ENCODE data around the gene PCDH18. TPM values are rescaled to one million over a fixed set of nuclear protein-coding genes. Genes with fewer than 3 reads are reported as not detected.

The PCDH18 gene
- total and polyA plus RNA-seq, 10 of the 15 experiments (the other 5 are each of a cell fraction or from before 2014, with no cell fraction given) = 0.46 to 1.4 (median 0.96) TPM

- TF ChIP-seq HDGF (IDR thresholded peaks at IDR 0.05) = no peak
- TF ChIP-seq CBX3 (IDR thresholded peaks at IDR 0.05; ENCODE audit: borderline replicate concordance, low read depth) = no peak
- no peak for TF ChIP-seq EED (IDR thresholded peaks at IDR 0.05; ENCODE audit: low read depth)
- TF ChIP-seq IKZF1 (conservative IDR thresholded peaks at IDR 0.05) = no peak
- TF ChIP-seq SKIL (IDR thresholded peaks at IDR 0.05; ENCODE audit: low read depth, poor library complexity, severe bottlenecking) = no peak
- TF ChIP-seq TBL1XR1 (IDR thresholded peaks at IDR 0.05; ENCODE audit: low read depth, low read length) = no peak
- TF ChIP-seq MEF2B (IDR thresholded peaks at IDR 0.05; ENCODE audit: partially characterized antibody, poor library complexity, severe bottlenecking) = no peak
These were observed 9.0 kb downstream of the PCDH18 start (continued) for GRCh38 chr4:137523329-137523728.

DNA sequence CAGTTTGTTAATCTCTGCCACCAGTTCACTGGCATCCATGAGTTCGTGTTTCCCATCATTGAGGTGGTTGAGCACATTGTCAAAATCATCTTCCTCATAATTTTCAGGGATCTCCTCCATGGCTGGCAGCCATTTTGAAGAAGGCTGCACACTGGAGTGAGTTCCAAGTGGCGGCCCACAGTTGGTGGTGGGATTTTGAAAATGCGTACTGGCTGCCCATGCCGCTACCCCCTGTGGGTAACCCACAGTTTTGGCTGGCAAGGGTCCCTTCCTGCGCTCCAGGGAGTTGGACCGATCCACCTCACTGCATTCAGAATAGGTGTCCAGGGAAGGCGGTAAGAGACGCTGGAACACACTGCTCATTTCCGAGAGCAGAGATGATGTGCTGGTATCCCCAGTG is 11.2 kb downstream of the PCDH18 start:
- Histone ChIP-seq H3K4me1 (ENCODE audit: control insufficient read depth, insufficient read depth, low read length) (no peaks in the 10 kb centered on the region), H3K27ac (ENCODE audit: control insufficient read depth, insufficient read depth) (no peak overlapping the region), H3K4me2 (ENCODE audit: control insufficient read depth, insufficient read depth) (no peak overlapping the region), H3K36me3 (ENCODE audit: control insufficient read depth in 2 of 2, insufficient read depth in 2 of 2, low read length in 1 of 2) (no peaks in the 10 kb centered on the region), H3K9me3 (replicated peaks; ENCODE audit: control insufficient read depth, insufficient read depth, low read length) (no peaks in the 10 kb centered on the region), H4K20me1 (ENCODE audit: control insufficient read depth, insufficient read depth) (no peaks in the 10 kb centered on the region), H3K4me3 (no peak overlapping the region), H3K27me3 (replicated peaks in 1 of 2; ENCODE audit: control insufficient read depth in 2 of 2, insufficient read depth in 2 of 2, low read length in 1 of 2) (no peaks in the 10 kb centered on the region), H2AFZ (ENCODE audit: control insufficient read depth, low read depth, low read length) (no peak overlapping the region), H3K9ac (ENCODE audit: control insufficient read depth, insufficient read depth, low read length) (no peak overlapping the region), H3K79me2 (ENCODE audit: control insufficient read depth, insufficient read depth, low read length) (no peaks in the 10 kb centered on the region)
- ATAC-seq (no peak), FAIRE-seq (no peak), DNase-seq (ENCODE audit: low read depth, low spot score) (no peak)
- CTCF ChIA-PET = interaction anchor here (1.8 kb wide), 1 partner anchor 19 kb away, joined by 6 read pairs; no protein-coding TSS in a partner anchor
- POLR2A ChIA-PET = no interaction called here
- intact Hi-C loops (cut with micrococcal nuclease; ENCODE audit: unreplicated experiment) (no loop called here), in situ Hi-C loops (cut with MboI) (no loop called here)
- BruUV-seq (replicated peaks) = no TSS peak
- SMC1A ChIA-PET (ENCODE audit: uncharacterized antibody, unreplicated experiment) = interaction anchor here (2.4 kb wide), 1 partner anchor 13 kb away, joined by 5 read pairs; no protein-coding TSS in a partner anchor
- WGBS (ENCODE audit: insufficient coverage, insufficient replicate concordance, low lambda C conversion rate, missing lambda C conversion rate) = 52% methylated on average over 9 of the region's 9 CpGs
- no peak for TF ChIP-seq YY1 (IDR thresholded peaks at IDR 0.05; ENCODE audit: low read depth, low read length)
- no peak for TF ChIP-seq ZNF207 (IDR thresholded peaks at IDR 0.05; ENCODE audit: borderline replicate concordance)
- TF ChIP-seq SKIL (IDR thresholded peaks at IDR 0.05; ENCODE audit: low read depth, poor library complexity, severe bottlenecking) = no peak
- RAD21 ChIA-PET (ENCODE audit: unreplicated experiment) = no interaction called here
